Stimulated activated naive CD8-positive, alpha-beta T cell treated with anti-CD3 and anti-CD28 coated beads, Interleukin-15, amount 100 ng/mL, for 72 hours (primary cell): ENCODE measurements around the gene NDUFA13.

Experiments used
- ATAC-seq: fragments of 150-1000 bp; cut with Tn5 transposase; 2 replicates; pipeline ENCODE4 v1.10.0; 2021; ENCODE audit warnings: mild to moderate bottlenecking, moderate library complexity
- DNase-seq, 2 donors: peaks; one replicate each; pipeline ENCODE4 v3.0.0; 2021 to 2022
- H3K27ac Mint-ChIP-seq, 2 donors: one replicate each; pipeline ENCODE4 v1.8.0; 2022; ENCODE audit warnings: mild to moderate bottlenecking in 2 of 2, mixed read lengths in 2 of 2, moderate library complexity in 2 of 2
- H3K27me3 Mint-ChIP-seq: one replicate; pipeline ENCODE4 v1.8.0; 2022; ENCODE audit warnings: mixed read lengths
- H3K4me1 Mint-ChIP-seq: one replicate; pipeline ENCODE4 v1.8.0; 2022; ENCODE audit warnings: mild to moderate bottlenecking, mixed read lengths
- H3K4me3 Mint-ChIP-seq, 2 donors: one replicate each; pipeline ENCODE4 v1.8.0; 2022; ENCODE audit warnings: mild to moderate bottlenecking in 2 of 2, mixed read lengths in 2 of 2, moderate library complexity in 1 of 2
- H3K9me3 Mint-ChIP-seq, 2 donors: one replicate each; pipeline ENCODE4 v1.8.0; 2022; ENCODE audit warnings: mixed read lengths in 2 of 2

The NDUFA13 gene

DNA sequence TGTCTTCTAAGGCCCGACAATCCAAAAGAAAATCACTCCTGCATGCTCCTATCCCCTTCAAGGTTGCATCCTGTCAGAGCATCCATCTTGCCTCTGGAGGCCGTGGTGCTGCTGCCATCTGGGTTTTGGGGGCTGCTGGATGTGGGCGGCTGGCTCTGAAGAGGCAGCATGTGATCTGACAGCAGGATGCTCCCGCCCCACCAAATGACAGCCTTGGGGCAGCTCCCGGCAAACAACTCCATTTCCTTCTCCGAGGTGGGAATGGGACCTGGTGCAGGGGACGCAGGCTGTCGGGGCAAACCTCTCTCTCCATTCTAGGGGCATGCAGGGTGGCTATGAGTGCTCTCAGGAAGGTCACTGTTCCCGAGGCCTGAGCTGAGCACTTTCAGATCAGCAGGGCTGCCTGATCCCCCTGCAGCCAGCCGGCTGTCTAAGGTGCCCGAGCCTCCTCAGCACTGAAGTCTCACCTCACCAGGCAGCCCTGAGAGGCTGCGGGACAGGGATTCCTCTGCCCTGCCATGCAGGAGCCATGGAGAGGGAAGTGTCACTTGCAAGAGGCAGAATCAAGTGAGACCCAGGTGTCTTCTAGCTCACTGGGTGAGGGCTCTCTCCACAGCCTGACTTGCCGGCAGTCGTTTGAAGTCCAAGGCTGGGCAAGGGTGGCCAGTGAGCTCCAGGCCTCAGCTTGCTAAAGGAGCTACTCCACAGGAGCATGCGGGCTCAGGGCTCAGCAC is 29.5 kb upstream of the NDUFA13 start:
- Mint-ChIP-seq H3K9me3 (no peaks in the 10 kb centered on the region), H3K4me3 (no peak overlapping the region), H3K27ac (peak overlapping the region in 1 of 2 donors; percentile 48), H3K4me1 (peaks cover 89% of the 10 kb centered on the region), H3K27me3 (no peaks in the 10 kb centered on the region)
- no peak for ATAC-seq
- no peak for DNase-seq

DNA sequence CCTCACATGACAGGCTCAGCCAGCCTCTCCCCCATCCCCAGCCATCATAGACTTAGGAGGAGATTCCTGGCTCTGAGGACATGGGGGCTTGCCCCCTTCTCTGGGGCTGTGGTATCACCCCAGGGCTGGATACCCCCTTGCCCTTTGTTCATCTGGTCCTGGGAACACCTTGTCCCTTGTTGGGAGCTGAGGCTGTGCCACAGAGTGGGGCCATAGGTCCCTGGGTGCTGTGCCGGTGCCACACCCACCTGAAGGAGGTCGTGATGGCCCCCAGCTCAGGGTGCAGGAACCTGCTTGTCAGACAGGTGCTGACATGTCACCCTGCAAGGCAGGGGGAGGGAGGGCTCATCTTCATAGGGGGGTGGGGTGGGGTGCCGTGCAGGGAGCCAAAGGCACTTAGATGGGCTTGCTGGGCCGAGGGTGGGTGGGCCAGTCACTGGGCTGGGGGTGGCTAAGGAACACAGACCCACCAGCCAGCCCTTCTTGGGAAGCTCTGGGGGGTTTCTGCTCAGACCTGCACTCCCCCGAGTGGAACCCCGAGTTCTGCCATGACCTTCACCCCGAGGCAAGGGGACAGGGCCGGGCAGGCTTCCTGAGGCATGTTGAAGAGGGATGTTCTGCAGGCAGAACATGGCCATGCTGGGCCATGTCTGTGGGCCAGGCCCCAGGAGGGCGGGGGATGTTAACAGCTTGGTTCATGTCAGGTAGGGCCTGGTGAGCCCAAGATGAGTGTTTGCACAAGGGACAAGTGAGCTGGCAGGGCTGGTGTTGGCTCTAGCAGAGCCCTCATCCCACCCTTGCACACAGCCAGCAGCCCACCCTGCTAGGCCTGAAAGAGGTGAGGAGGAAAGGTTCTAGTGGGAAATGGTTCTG is 28.7 kb upstream of the NDUFA13 start:
- no peak for ATAC-seq
- no peaks in the 10 kb centered on the region for H3K9me3 Mint-ChIP-seq
- no peaks in the 10 kb centered on the region for H3K27me3 Mint-ChIP-seq
- DNase-seq = no peak
- no peak overlapping the region for H3K4me3 Mint-ChIP-seq
- H3K4me1 Mint-ChIP-seq = peaks cover 81% of the 10 kb centered on the region
- peak overlapping the region; percentile 73 to 98 for H3K27ac Mint-ChIP-seq

DNA sequence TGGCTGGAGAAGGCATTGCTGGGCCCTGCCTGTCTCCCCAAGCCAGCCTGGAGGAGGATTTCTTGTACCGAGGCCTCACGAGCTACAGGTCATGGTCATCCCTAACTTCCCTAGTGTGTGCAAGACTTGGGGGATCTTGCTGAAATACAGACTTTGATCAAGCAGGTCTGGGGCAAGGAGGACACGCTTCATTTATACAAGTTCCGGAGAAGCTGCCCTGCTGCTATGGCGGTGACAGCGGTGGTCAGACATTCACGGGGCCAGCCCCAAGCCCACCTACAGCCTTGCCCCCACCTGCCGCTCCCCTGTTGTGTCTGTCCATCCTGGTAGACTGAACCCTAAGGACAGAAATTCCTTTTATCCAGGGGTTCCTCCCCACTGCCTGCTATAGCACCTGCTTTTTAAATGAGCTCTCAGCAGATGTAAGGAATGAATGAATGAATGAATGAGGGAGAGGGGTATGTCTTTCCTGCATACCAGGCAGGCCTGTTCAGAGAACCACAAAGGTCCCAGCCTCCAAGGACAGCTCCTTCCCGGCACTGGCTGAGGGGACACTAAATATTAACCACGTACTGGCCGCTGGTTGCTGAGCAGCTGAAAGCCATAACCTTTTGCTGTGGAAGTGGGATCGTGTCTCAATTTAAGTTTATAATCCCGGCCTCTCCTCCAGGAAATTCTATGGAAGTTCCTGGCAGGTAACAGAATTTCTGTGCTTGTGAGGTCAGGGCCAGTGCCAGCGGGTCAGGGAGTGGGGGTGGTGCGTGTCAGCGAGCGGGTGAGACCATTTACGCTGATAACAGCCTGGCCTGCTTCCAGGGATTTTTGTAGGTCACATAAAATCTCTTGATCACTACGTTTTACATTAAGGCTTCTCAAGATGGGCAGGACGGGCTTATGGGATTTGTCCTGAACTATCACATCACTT is 27.8 kb upstream of the NDUFA13 start:
- H3K4me3 Mint-ChIP-seq = peak overlapping the region; percentile 19 to 77
- peak overlapping the region; percentile 98 for H3K27ac Mint-ChIP-seq
- ATAC-seq (no peak), DNase-seq (no peak)
- H3K27me3 Mint-ChIP-seq = no peaks in the 10 kb centered on the region
- no peaks in the 10 kb centered on the region for H3K9me3 Mint-ChIP-seq
- peaks cover 76% of the 10 kb centered on the region for H3K4me1 Mint-ChIP-seq

DNA sequence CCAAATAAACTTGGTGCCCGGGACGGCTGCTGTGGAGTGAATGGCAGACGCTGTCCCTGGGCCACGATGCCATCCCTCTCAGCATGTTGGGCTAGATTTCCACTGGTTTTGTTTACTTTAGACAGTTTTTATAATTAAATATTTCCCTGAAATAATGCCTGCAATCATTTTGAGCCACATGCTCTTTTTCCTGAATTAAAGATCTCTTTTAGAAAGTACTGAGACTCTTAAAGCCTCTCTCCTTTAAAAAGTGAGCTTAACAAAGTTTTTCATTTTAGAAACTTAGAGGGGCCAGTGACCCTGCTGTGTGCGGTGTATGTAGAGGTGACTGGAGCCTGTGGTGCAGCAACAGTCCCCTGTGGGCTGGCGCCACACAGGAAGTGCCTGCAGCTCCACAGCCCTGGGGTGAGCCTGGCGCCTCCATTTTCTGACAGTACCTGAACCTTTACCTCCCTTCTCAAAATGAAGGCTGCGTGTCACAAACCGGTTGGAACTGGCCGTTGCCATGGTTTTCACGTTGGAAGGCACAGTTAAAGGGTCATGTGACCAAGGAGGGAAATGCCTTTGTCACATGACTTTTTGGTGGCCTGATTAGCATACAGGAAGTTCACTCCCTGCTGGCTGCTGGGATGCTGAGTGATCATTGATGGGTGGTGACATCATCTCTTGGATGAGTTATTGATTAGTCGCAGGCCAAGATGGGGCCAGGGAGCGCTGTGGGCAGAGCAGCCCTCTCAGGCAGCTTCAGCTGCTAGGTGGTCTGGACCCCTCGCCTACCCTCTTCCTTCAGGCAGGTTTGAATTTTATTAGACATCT is 26.9 kb upstream of the NDUFA13 start:
- no peaks in the 10 kb centered on the region for H3K27me3 Mint-ChIP-seq
- DNase-seq = peak; percentile 85 to 94

DNA sequence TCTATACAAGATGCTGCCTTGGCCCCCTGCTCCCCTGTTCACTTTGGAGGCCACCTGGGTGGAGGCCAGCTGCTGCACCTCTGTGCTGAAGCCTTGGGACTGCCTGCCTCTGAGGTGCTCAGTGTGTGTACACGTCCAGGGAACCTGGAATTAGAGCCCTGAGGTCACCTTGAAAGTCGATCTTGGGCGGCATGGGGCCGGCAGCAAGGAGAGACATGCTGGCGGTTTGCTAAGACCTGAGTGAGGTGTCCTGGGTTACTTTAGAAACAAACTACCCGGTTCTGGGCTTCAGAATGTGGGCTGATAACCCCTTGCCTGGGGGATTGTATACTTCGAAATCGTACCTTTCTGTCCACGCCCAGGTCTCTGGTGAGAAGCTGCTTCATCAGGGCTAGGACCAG is 26.2 kb upstream of the NDUFA13 start:
- H3K27ac Mint-ChIP-seq = peak overlapping the region; percentile 98
- no peaks in the 10 kb centered on the region for H3K9me3 Mint-ChIP-seq
- H3K4me3 Mint-ChIP-seq = peak overlapping the region; percentile 69 to 77
- ATAC-seq (peak; percentile 7), DNase-seq (no peak)
- no peaks in the 10 kb centered on the region for H3K27me3 Mint-ChIP-seq
- H3K4me1 Mint-ChIP-seq = peaks cover 76% of the 10 kb centered on the region

More for the DNA sequence above, 26.9 kb upstream of the NDUFA13 start:
- Mint-ChIP-seq H3K27ac (peak overlapping the region; percentile 98), H3K4me3 (peak overlapping the region; percentile 69 to 77), H3K9me3 (no peaks in the 10 kb centered on the region), H3K4me1 (peaks cover 77% of the 10 kb centered on the region)
- peak; percentile 95 for ATAC-seq

DNA sequence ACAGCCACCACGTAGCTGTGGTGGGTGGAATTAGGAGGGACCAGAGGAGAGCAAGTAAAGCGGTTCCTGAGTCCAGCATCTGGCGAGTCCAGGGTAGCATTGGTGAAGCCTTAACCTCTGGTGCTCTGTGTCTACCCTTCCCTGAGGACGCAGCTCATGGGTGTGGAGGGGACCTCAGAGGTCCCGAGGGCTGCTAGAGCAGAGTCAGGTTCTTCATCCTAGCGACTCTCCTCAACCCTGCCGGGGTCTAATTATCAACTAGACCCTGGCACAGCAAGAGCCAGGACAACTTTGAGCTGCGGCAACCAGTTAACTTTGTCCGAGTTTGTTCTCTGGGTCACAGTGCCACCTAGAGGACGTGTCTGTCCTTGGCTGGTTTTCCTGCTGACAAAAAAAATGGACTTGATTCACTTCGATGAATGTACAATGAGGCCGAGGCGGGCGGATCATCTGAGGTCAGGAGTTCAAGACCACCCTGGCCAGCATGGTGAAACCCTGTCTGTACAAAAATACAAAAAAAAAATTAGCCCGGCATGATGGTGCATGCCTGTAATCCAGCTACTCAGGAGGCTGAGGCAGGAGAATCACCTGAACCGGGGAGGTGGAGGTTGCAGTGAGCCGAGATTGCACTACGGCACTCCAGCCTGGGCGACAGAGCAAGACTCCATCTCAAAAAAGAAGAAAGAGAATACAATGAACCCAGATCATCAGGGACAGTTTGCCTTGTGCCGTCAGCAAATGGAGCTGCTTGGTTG is 25.6 kb upstream of the NDUFA13 start:
- Mint-ChIP-seq H3K4me3 (peak overlapping the region; percentile 15 to 69), H3K9me3 (no peaks in the 10 kb centered on the region), H3K27ac (peak overlapping the region; percentile 98), H3K27me3 (no peaks in the 10 kb centered on the region), H3K4me1 (peaks cover 70% of the 10 kb centered on the region)
- peak; percentile 76 to 81 for DNase-seq
- peak; percentile 19 for ATAC-seq

DNA sequence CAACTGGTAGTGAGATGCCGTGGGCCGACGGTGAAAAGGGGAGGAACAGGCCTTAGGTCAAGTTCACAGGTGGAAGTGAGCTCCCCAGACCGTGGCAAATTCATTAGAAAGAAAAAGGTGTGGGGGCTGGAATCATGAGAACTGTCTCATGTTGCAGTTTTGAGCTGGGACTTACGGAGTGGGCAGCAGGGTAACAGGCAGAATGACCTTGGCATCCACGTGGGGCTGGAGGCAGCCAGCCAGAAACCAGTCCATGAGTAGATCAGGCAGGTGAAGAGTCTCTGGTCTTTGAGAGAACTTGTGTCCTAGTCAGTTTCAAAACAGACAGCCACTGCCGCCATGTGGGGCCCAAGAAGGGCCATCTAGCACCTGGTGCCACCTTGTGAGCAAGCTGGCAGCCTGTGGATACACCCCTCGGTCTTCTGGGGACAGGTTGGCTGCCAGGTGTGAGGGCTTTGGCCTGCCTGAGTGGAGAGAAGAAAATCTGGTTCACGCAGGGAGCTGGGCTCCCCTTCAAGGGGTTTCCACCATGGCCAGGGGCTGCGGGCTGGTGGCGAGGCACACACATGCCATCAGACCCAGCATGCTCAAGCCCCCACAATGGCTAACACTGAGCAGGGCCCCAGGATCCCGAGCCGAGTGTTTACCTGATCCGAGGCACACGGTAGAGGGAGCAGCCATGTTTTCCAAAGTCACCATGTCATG is 24.6 kb upstream of the NDUFA13 start:
- Mint-ChIP-seq H3K9me3 (no peaks in the 10 kb centered on the region), H3K27ac (no peak overlapping the region), H3K27me3 (no peaks in the 10 kb centered on the region), H3K4me3 (no peak overlapping the region), H3K4me1 (peaks cover 60% of the 10 kb centered on the region)
- DNase-seq (no peak), ATAC-seq (no peak)

DNA sequence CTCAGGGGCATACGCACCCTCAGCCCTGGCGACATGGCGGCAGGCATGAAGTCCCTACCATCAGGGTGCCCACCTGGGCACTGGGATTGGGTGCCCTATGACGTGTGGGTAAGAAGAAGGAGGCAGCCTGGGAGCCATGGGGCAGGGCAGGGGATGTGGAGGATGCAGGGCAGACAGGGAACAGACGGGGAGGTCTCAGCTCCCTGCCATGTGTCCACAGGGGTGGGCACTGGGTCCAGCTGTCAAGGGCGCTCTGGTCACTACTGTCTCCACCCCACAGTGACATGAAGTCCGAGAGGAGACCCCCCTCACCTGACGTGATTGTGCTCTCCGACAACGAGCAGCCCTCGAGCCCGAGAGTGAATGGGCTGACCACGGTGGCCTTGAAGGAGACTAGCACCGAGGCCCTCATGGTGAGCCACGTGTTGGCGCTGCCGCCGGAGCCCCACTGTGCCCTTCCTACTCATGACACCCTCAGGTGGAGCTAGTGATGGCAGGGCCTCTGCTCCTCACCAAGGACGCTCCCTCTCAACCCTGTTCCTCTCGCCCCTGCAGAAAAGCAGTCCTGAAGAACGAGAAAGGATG is 23.9 kb upstream of the NDUFA13 start:
- Mint-ChIP-seq H3K9me3 (no peaks in the 10 kb centered on the region), H3K4me3 (no peak overlapping the region), H3K27me3 (no peaks in the 10 kb centered on the region), H3K27ac (no peak overlapping the region), H3K4me1 (peaks cover 53% of the 10 kb centered on the region)
- ATAC-seq (no peak), DNase-seq (no peak)

DNA sequence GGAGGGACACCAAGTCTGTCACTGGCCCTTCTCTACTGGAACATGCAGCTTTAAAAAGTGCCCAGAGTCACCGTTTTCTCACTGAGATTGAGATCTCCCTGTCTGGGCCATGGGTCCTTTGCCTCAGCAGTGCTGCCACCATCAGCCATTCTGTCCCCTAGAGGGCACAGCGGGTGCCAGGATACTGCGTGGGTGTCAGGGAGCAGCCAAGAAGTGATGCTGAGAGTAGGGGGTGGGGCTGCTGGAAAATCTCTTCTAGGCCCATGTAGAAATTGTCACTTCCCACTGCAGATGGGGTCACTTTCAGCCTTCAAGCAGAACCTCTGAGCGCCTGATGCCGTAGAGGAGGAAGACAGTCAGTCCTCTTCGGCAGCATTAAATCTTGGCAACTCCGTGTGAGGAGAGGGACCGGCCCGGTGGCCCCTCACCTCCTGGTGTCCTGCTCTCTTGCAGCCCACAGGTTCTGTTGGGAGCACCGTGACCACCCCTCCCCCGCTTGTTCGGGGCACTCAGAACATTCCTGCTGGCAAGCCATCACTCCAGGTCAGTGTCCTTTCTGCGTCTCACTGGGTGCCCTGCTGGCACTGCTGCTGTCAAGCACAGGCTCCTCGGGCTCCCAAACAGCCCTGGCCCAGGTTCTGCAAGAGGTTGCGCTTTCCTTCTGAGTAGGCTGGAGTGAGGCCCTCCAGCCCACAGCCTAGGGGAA is 22.0 kb upstream of the NDUFA13 start:
- Mint-ChIP-seq H3K27ac (peak overlapping the region in 1 of 2 donors; percentile 46), H3K9me3 (no peaks in the 10 kb centered on the region)

DNA sequence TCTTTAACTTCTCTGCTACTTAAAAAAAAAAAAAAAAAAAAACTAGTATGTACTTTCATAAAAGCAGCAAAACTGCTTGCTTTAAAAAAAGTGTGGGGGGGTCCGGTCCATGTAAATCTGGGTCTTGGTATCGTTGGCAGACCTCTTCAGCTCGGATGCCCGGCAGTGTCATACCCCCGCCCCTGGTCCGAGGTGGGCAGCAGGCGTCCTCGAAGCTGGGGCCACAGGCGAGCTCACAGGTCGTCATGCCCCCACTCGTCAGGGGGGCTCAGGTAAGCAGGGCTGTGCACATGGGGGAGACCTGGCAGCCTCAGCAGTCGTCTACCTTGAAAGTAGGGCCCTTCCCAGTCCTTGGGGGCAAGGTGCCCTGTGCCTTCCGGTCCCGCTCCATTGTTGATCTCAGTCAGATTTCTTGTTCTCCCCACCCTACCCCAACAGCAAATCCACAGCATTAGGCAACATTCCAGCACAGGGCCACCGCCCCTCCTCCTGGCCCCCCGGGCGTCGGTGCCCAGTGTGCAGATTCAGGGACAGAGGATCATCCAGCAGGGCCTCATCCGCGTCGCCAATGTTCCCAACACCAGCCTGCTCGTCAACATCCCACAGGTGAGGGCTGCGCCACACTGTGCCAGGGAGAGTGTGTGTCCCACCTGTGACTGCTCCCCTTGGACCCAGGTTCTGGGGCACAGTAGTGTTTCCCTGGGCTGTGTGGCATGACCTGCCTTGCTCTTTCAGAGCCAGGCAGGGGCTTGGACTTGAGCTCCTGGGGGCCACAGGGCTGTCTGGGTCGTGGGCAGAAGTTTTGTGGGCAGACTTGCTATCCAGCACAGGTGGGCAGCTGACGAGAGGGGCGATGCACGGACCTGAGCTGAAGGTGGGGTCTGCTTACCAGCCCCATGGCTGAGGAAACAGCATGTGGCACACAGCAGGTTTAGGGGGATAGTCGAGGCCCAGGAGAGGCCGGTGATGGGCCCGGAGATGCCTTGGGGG is 20.1 kb upstream of the NDUFA13 start:
- Mint-ChIP-seq H3K27ac (peak overlapping the region in 1 of 2 donors; percentile 89), H3K4me3 (no peak overlapping the region), H3K27me3 (no peaks in the 10 kb centered on the region), H3K4me1 (peaks cover 16% of the 10 kb centered on the region), H3K9me3 (no peaks in the 10 kb centered on the region)
- ATAC-seq = no peak
- no peak for DNase-seq

More for the DNA sequence above, 22.0 kb upstream of the NDUFA13 start:
- DNase-seq (no peak), ATAC-seq (no peak)
- Mint-ChIP-seq H3K4me3 (no peak overlapping the region), H3K27me3 (no peaks in the 10 kb centered on the region), H3K4me1 (peaks cover 34% of the 10 kb centered on the region)

DNA sequence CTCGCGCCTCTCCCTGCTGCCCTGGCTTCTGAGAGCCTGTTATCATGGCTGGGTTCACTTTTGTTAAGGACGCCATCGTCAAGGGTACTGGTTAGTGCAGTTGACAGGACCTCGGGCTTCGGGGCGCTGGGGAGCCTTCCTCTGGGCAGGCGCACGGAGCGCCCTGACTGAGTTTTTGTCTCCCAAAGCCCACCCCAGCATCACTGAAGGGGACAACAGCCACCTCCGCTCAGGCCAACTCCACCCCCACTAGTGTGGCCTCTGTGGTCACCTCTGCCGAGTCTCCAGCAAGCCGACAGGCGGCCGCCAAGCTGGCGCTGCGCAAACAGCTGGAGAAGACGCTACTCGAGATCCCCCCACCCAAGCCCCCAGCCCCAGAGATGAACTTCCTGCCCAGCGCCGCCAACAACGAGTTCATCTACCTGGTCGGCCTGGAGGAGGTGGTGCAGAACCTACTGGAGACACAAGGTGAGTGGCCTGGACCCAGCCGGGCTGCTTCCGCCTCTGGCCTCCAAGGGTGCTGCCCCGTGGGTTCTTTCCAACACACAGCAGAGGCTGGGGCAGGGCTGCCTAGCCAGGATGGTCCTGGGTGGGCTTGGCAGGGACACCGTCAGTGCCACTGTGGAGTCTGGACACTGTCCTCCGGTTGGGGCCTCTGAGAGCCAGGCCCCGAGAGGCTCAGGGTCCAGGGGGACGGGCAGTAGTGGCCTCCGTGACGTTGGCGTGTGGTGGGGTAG is 17.6 kb upstream of the NDUFA13 start:
- Mint-ChIP-seq H3K27me3 (no peaks in the 10 kb centered on the region), H3K4me1 (peaks cover 10% of the 10 kb centered on the region), H3K27ac (peak overlapping the region in 1 of 2 donors; percentile 82), H3K9me3 (no peaks in the 10 kb centered on the region), H3K4me3 (no peak overlapping the region)
- no peak for DNase-seq
- ATAC-seq = no peak
